AG04449 (cell line): ENCODE measurements around the gene RAB35.

Experiments
- CTCF ChIA-PET: fragments of 350-600 bp; formaldehyde crosslinking; extraction: SDS; loops from one replicate; lab custom pipeline; 2021; ENCODE audit warnings: antibody characterized with exemption; lab: Yijun Ruan, JAX
- POLR2A ChIA-PET: fragments of 400-600, 350-600 bp; formaldehyde crosslinking; extraction: SDS; loops from one replicate; lab custom pipeline; 2020; ENCODE audit warnings: antibody characterized with exemption, inconsistent platforms; lab: Yijun Ruan, JAX
- DNase-seq: peaks from one replicate; pipeline ENCODE4 v3.0.0-alpha.2; 2010; ENCODE audit warnings: low read depth, low spot score
- H3K4me3 ChIP-seq: 2 replicates; pipeline ENCODE4 v1.5.1; 2011; ENCODE audit warnings: low read depth, mild to moderate bottlenecking, control low read depth, low read length
- TF ChIP-seq, protein P1 (sequence below): IDR thresholded peaks from one replicate; pipeline ENCODE4 v1.5.1; 2011; ENCODE audit warnings: mild to moderate bottlenecking, moderate library complexity, low read length, control low read depth, inconsistent platforms; ENCODE audit not compliant: insufficient read depth; ENCODE audit errors: missing control alignments

The RAB35 gene

DNA sequence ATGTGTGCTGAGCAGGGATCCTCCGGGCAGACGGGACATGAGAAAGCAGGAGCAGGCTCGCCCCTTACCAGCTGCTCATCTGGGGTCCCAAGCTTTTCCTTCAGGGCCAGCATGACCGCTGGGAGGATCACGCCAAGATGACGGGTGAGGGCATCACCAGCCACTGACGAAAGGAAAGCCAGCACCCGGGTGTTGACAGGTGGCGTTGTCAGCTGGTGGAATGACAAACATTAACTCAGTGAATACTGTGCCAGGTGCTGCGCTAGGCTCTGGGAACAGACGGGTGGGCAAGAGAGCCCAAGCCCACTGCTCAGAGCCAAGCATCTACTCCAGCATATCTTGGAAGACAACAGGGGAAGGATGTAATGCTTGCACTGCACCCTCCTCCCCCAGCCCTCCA is 21.3 kb upstream of the RAB35 start:
- no peak overlapping the region for H3K4me3 ChIP-seq
- ChIA-PET POLR2A (no interaction called here), CTCF (no interaction called here)
- TF ChIP-seq, protein P1, sequence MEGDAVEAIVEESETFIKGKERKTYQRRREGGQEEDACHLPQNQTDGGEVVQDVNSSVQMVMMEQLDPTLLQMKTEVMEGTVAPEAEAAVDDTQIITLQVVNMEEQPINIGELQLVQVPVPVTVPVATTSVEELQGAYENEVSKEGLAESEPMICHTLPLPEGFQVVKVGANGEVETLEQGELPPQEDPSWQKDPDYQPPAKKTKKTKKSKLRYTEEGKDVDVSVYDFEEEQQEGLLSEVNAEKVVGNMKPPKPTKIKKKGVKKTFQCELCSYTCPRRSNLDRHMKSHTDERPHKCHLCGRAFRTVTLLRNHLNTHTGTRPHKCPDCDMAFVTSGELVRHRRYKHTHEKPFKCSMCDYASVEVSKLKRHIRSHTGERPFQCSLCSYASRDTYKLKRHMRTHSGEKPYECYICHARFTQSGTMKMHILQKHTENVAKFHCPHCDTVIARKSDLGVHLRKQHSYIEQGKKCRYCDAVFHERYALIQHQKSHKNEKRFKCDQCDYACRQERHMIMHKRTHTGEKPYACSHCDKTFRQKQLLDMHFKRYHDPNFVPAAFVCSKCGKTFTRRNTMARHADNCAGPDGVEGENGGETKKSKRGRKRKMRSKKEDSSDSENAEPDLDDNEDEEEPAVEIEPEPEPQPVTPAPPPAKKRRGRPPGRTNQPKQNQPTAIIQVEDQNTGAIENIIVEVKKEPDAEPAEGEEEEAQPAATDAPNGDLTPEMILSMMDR: no peak
- no peak for DNase-seq

DNA sequence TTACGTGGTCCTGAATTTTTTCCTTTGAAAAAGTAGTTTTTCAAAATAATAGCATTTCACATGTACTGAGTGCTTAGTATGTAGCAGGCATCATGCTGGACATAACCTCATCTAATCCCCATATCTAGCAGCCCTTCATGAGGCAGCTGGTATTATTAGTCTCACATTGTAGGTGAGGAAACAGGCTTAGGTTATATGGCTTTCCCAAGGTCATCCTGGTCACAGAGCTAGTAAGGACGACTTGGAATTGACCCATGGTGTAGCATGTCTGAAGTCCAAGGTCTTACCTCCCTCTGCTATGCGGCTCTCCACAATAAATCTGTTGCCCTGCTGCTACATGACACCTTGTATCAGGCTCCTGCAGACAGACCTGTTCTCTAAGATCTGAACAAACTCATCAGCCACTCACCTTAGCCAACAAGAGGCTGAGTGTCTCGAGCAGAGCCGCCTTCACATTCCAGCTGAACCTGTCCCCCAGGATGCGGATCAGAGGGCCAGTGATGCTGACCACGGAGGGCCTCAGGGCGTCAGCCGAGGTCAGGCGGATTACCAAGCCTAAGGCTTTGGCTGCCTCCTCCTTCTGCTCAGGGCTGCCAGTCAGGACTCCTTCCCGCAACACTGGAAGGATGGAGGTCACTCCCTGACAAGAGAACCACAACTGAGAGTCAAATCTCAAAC is 19.7 kb upstream of the RAB35 start:
- CTCF ChIA-PET: interaction anchor here (1.5 kb wide), 1 partner anchor 130 kb away, joined by 4 read pairs; no protein-coding TSS in a partner anchor
- DNase-seq: no peak
- H3K4me3 ChIP-seq: no peak overlapping the region
- POLR2A ChIA-PET: no interaction called here
- TF ChIP-seq, protein P1: no peak

DNA sequence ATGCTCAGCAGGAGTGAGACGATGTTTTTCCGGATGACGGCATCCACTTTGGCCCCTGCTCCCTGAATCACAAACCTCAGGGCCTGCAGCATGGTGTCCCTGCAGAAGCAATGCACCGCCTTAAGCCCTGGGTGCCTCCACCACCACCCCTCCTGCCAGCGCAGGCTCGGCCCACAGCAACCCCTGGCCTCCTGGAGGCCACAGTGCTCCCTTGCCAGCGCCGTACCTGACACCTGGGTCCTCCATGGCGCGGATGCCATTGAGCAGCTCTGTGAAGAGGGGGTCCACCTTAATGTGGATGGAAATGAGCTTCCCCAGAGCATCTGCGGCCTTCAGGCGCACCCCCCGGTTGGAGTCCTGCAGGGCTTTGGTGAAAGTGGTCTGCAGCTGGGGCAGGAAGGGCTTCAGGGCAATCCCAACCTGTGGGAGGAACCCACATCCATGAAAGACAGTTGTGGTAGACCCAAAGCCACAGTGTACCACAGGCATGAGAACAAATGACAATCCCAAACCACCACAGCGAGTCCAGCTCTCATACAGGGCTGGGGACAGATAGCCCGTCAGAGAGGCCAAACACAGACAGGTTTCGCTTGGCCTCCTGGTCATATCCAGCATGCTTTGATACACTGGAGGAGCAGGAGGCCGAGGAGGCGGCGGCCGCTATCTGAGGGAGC is 17.9 kb upstream of the RAB35 start:
- DNase-seq: no peak
- no peak overlapping the region for H3K4me3 ChIP-seq
- ChIA-PET CTCF (interaction anchor here (1.5 kb wide), 1 partner anchor 132 kb away, joined by 4 read pairs; no protein-coding TSS in a partner anchor), POLR2A (no interaction called here)
- TF ChIP-seq, protein P1: no peak

DNA sequence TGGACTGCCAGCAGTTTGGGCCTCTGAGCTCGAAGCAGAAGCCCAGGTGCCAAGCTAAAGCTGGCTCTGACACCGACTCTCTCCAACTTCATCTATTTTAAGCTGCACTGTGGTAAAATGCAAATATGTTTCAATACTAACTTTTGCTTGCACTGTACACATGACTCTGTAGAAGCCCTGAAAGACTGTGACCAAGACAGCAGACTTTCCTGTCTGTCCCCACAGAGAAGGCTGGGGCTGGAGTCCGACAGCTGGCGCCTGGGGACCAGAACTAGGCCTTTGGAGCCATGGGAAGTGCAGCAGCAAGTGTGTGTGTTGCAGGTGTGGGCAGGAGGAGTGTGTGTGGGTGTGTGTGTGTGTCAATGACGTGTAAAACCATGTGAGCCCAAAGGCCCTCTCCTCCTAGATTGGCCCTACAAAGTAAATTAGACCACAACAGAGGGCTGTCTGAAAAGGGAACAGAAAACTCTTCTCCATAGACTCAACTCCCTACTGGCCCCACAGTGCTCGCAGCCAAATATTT is 16.4 kb upstream of the RAB35 start:
- no peak overlapping the region for H3K4me3 ChIP-seq
- POLR2A ChIA-PET: interaction anchor here (1.4 kb wide), 1 partner anchor 10 kb away, joined by 3 read pairs; no protein-coding TSS in a partner anchor
- TF ChIP-seq, protein P1: no peak
- DNase-seq: no peak
- CTCF ChIA-PET: interaction anchor here (1.1 kb wide), 1 partner anchor 37 kb away, joined by 3 read pairs; no protein-coding TSS in a partner anchor

DNA sequence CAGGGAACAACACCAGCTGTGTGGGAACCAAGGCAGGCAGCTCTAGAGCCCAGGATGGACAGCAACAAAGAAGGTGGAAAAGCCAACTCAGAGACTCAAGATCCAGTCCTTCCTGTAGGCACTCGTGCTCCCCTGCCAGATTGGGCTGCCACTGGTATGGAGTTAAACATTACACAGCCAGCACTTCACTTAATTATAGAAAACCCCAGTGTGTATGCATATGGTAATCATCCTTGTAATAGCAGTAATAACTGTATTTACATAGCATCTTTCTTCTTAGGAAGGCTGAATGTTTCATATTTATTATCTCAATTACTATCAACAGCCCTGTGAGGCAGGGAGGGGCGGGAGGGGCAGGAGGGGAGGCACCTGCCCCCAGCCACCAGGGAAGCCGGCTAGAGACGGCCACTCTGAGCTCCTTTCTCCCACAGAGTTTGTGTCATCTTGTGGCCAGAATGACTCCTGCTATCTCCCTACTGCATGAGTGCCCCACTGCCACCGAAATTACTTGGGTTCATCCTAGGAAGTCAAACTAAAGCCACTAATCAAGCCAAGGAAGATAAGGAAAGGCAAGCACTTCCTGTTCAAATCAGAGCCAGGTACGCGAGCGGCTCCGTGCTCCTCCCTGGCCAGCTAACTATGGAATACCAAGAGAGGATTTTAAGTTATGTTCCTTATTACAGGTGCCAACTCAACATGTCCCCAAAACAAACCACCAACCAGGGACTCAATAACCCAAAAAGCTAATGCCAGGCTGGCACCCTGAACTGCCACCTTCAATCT is 15.7 kb upstream of the RAB35 start:
- ChIA-PET POLR2A (interaction anchor here (1.4 kb wide), 1 partner anchor 9 kb away, joined by 3 read pairs; no protein-coding TSS in a partner anchor), CTCF (interaction anchor here (1.1 kb wide), 2 partner anchors 9 to 37 kb away, joined by 3 read pairs; no protein-coding TSS in a partner anchor)
- TF ChIP-seq, protein P1: no peak
- DNase-seq: no peak
- no peak overlapping the region for H3K4me3 ChIP-seq
